Gastrocnemius medialis (tissue), 4 donors: ENCODE measurements around the gene NDUFS4. TPM values are rescaled to one million over a fixed set of nuclear protein-coding genes. Genes with fewer than 3 reads are reported as not detected.

Source experiments
- ATAC-seq, 2 donors: fragments of 150-250 bp; one replicate each; pipeline ENCODE4 v1.9.1; 2016
- DNase-seq, 2 donors: peaks; one replicate each; pipeline ENCODE4 v3.0.0-alpha.2; 2019
- H3K27ac ChIP-seq, 4 donors: fragments of 200-600 bp; sonication (generic); 1 replicate in 1 of 4; 2 replicates in 3 of 4; pipeline ENCODE4 v1.5.1; 2016 to 2018; ENCODE audit warnings: mild to moderate bottlenecking in 2 of 4, moderate library complexity in 1 of 4
- H3K27me3 ChIP-seq, 3 donors: fragments of 200-600 bp; sonication (generic) in 2 of 3; 1 replicate in 1 of 3; 2 replicates in 2 of 3; pipeline versions ENCODE4 v1.5.1 to v1.6.0; 2016 to 2019; ENCODE audit warnings: mild to moderate bottlenecking in 1 of 3, moderate library complexity in 1 of 3
- H3K36me3 ChIP-seq, 2 donors: fragments of 200-600 bp; sonication (generic) in 1 of 2; one replicate each; pipeline ENCODE4 v1.5.1; 2017 to 2018
- H3K4me1 ChIP-seq, 2 donors: fragments of 200-600 bp; sonication (generic) in 1 of 2; one replicate each; pipeline ENCODE4 v1.5.1; 2016 to 2017; ENCODE audit warnings: mild to moderate bottlenecking in 2 of 2
- H3K4me3 ChIP-seq, 4 donors: fragments of 200-600 bp; sonication (generic) in 3 of 4; 1 replicate in 1 of 4; 2 replicates in 3 of 4; pipeline ENCODE4 v1.5.1; 2016 to 2019; ENCODE audit warnings: mild to moderate bottlenecking in 2 of 4
- H3K9me3 ChIP-seq, 3 donors: fragments of 200-600 bp; sonication (generic) in 2 of 3; 1 replicate in 1 of 3; 2 replicates in 2 of 3; pipeline ENCODE4 v1.5.1; 2016 to 2019
- POLR2A ChIP-seq, 2 donors: fragments of 450-650 bp; IDR thresholded peaks; one replicate each; pipeline ENCODE4 v1.6.1; 2017; ENCODE audit warnings: antibody characterized with exemption in 2 of 2, mild to moderate bottlenecking in 2 of 2, moderate library complexity in 2 of 2
- in situ Hi-C, 4 donors: fragments of 200-750 bp; cut with MboI; loops; one replicate each; pipeline versions ENCODE4 v1.15.0 to v1.8.0; 2017; ENCODE audit warnings: low sequenced_read_pairs in 4 of 4
- intact Hi-C: fragments of 100-400 bp; cut with DNase I; formaldehyde crosslinking; loops from one replicate; pipeline ENCODE4 v1.15.1; 2023; ENCODE audit warnings: low total_unique reads
- total RNA-seq, 4 donors: library from RNA; depleted of rRNA; stranded (reverse); fragments of >200 nt; gene quantifications; one replicate each; pipeline versions ENCODE4 v1.1.0 to v1.2.3, GENCODE V29; 2016
- TF ChIP-seq, protein P1 (sequence below), 5 experiments: fragments of 450-650 bp in 3 of 5; fragments of 200-600 bp in 2 of 5; sonication (generic) in 2 of 5; IDR thresholded peaks in 4 of 5; conservative IDR thresholded peaks in 1 of 5; 1 replicate in 4 of 5; 2 replicates in 1 of 5; pipeline ENCODE4 v1.5.1; 2016 to 2019; ENCODE audit warnings: antibody characterized with exemption in 5 of 5, mild to moderate bottlenecking in 3 of 5, moderate library complexity in 3 of 5

Gene NDUFS4
- total RNA-seq, 4 donors from 2014 or later = 116 to 170 (median 145) TPM

DNA sequence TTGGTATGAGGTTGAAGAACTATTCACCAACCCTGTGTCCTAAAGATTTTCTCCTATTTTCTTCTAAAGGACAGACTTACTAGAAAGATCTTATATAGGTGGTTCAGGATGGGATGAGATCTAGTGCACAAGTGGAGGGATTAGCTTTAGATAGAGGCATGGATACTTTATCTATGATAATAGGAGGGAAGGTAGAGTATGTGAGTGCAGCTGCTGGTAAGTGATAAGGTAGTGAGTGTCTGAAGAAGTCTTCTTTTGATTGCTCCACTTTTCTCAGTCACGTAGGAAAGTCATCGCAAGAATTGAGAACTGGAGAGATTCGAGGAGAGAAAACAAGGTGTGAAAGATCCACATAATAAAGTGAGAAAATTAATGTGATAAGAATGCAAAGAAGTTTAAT, 6.0 kb upstream of the NDUFS4 start:
- no peak overlapping the region for H3K27ac ChIP-seq
- intact Hi-C loops (no loop called here), in situ Hi-C loops (no loop called here)
- H3K4me1 ChIP-seq = no peaks in the 10 kb centered on the region
- H3K27me3 ChIP-seq = no peaks in the 10 kb centered on the region
- H3K4me3 ChIP-seq = no peak overlapping the region
- H3K36me3 ChIP-seq = no peaks in the 10 kb centered on the region
- no peaks in the 10 kb centered on the region for H3K9me3 ChIP-seq
- ATAC-seq = no peak
- TF ChIP-seq, protein P1, sequence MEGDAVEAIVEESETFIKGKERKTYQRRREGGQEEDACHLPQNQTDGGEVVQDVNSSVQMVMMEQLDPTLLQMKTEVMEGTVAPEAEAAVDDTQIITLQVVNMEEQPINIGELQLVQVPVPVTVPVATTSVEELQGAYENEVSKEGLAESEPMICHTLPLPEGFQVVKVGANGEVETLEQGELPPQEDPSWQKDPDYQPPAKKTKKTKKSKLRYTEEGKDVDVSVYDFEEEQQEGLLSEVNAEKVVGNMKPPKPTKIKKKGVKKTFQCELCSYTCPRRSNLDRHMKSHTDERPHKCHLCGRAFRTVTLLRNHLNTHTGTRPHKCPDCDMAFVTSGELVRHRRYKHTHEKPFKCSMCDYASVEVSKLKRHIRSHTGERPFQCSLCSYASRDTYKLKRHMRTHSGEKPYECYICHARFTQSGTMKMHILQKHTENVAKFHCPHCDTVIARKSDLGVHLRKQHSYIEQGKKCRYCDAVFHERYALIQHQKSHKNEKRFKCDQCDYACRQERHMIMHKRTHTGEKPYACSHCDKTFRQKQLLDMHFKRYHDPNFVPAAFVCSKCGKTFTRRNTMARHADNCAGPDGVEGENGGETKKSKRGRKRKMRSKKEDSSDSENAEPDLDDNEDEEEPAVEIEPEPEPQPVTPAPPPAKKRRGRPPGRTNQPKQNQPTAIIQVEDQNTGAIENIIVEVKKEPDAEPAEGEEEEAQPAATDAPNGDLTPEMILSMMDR (IDR thresholded peaks at IDR 0.05 in 4 of 5, conservative IDR thresholded peaks at IDR 0.05 in 1 of 5) = no peak
- TF ChIP-seq POLR2A (IDR thresholded peaks at IDR 0.05) = no peak
- DNase-seq = no peak

DNA sequence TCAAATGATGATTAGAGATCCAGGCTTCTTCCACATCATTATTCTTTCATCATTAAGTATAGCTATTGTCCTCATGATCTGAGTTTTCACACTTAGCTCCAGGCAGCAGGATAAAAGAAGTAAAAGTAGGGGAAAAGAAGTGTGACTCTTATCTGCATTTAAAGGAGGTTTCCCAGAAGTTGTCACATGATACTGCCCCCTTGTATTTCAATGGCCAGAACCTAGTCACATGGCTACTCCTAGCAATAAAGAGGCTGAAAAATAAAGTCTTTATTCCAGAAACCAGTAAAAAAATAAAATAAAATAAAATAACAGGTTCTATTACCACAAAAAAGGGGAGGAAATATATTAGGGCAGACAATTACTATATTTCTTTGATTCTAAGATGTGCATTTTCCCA, 5.3 kb upstream of the NDUFS4 start:
- ATAC-seq (no peak), DNase-seq (no peak)
- Histone ChIP-seq H3K36me3 (no peaks in the 10 kb centered on the region), H3K27ac (no peak overlapping the region), H3K4me1 (peaks cover 0 to 6% of the 10 kb centered on the region in 2 donors), H3K4me3 (no peak overlapping the region), H3K9me3 (no peaks in the 10 kb centered on the region), H3K27me3 (no peaks in the 10 kb centered on the region)
- intact Hi-C loops (no loop called here), in situ Hi-C loops (no loop called here)
- no peak for TF ChIP-seq POLR2A (IDR thresholded peaks at IDR 0.05)
- TF ChIP-seq, protein P1 (IDR thresholded peaks at IDR 0.05 in 4 of 5, conservative IDR thresholded peaks at IDR 0.05 in 1 of 5) = no peak

GRCh38 chr5:53556001-53556400, 4.4 kb upstream of the NDUFS4 start:
- Histone ChIP-seq H3K27ac (no peak overlapping the region), H3K36me3 (no peaks in the 10 kb centered on the region), H3K4me1 (peaks cover 0 to 8% of the 10 kb centered on the region in 2 donors), H3K4me3 (no peak overlapping the region), H3K27me3 (no peaks in the 10 kb centered on the region), H3K9me3 (no peaks in the 10 kb centered on the region)
- TF ChIP-seq POLR2A (IDR thresholded peaks at IDR 0.05) = no peak
- TF ChIP-seq, protein P1 (IDR thresholded peaks at IDR 0.05 in 4 of 5, conservative IDR thresholded peaks at IDR 0.05 in 1 of 5) = no peak
- in situ Hi-C loops = no loop called here
- ATAC-seq (no peak), DNase-seq (no peak)
- intact Hi-C loops = no loop called here

- in situ Hi-C loops = no loop called here
- Histone ChIP-seq H3K4me3 (no peak overlapping the region), H3K9me3 (no peaks in the 10 kb centered on the region), H3K4me1 (peaks cover 13 to 22% of the 10 kb centered on the region in 2 donors), H3K36me3 (no peaks in the 10 kb centered on the region), H3K27me3 (no peaks in the 10 kb centered on the region), H3K27ac (no peak overlapping the region)
- ATAC-seq = no peak
- no peak for DNase-seq
- TF ChIP-seq, protein P1 (IDR thresholded peaks at IDR 0.05 in 4 of 5, conservative IDR thresholded peaks at IDR 0.05 in 1 of 5) = no peak
- TF ChIP-seq POLR2A (IDR thresholded peaks at IDR 0.05) = no peak
- intact Hi-C loops = no loop called here
Measured at GRCh38 chr5:53557386-53557785, 3.1 kb upstream of the NDUFS4 start.

- H3K36me3 ChIP-seq = no peaks in the 10 kb centered on the region
- no peak for DNase-seq
- peaks cover 27 to 32% of the 10 kb centered on the region in 2 donors for H3K4me1 ChIP-seq
- no peak for TF ChIP-seq POLR2A (IDR thresholded peaks at IDR 0.05)
- TF ChIP-seq, protein P1 (IDR thresholded peaks at IDR 0.05 in 4 of 5, conservative IDR thresholded peaks at IDR 0.05 in 1 of 5) = no peak
- H3K27ac ChIP-seq = no peak overlapping the region
- H3K4me3 ChIP-seq = no peak overlapping the region
- intact Hi-C loops (no loop called here), in situ Hi-C loops (no loop called here)
- ATAC-seq = no peak
- no peaks in the 10 kb centered on the region for H3K9me3 ChIP-seq
- no peaks in the 10 kb centered on the region for H3K27me3 ChIP-seq
Measured at GRCh38 chr5:53558966-53559365, 1.5 kb upstream of the NDUFS4 start.
